ENCODE measurements around the gene TBC1D14. TPM values are rescaled to one million over a fixed set of nuclear protein-coding genes. Genes with fewer than 3 reads are reported as not detected.

The TBC1D14 gene
- total and polyA plus RNA-seq, 2 of the 8 experiments (the other 6 are each of a cell fraction or from before 2014, with no cell fraction given): 45.6 to 48.2 TPM

DNA sequence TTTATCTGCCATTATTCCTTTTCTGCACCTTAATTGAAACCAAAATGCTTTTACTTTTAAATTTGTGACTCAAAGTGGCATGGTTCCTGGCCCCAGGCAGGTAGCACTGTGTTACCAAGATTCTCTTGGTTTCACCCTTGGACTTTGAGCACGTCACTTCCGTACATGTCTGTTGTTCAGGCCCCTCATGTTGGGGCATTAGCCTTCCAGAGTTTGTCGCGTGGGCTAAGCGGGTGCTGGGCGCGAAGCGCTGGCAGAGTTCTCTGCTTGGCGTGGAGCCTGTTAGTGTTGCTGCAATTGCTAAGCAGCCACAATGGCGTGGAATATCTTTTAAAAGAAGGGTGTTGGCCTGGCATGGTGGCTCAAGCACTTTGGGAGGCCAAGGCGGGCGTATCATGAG, 119.6 kb downstream of the TBC1D14 start:
- no peak overlapping the region for H4K8ac ChIP-seq (ENCODE audit: extremely low read depth, insufficient read depth, low read length)
- no peak overlapping the region for H3K4me3 ChIP-seq (ENCODE audit: extremely low read depth in 1 of 4, insufficient read depth in 2 of 4, low read depth in 3 of 4, low read length in 4 of 4)
- no peak overlapping the region for H3K27ac ChIP-seq (ENCODE audit: low read depth, low read length)
- H3K4me1 ChIP-seq (replicated peaks in 1 of 4; ENCODE audit: control insufficient read depth in 3 of 4, insufficient read depth in 4 of 4, low read length in 3 of 4): no peaks in the 10 kb centered on the region; a peak in 1 of 7 replicates
- no peak for DNase-seq (ENCODE audit: low read depth in 1 of 2, low spot score in 2 of 2)
- ChIA-PET CTCF (ENCODE audit: partially characterized antibody) (interaction anchor here (0.7 to 1.0 kb wide), 2 partner anchors 42 to 703 kb away, joined by 3 read pairs; no protein-coding TSS in a partner anchor), POLR2A (ENCODE audit: partially characterized antibody) (interaction anchor here (0.9 to 1.2 kb wide), 2 partner anchors 8 to 11 kb away, joined by 3 to 4 read pairs; no protein-coding TSS in a partner anchor)
- no peak overlapping the region for H2AFZ ChIP-seq (ENCODE audit: low read length)
- H3K27me3 ChIP-seq (replicated peaks in 1 of 4; ENCODE audit: control insufficient read depth in 3 of 4, extremely low read depth in 1 of 4, insufficient read depth in 3 of 4, low read length in 3 of 4): no peaks in the 10 kb centered on the region
- no peak overlapping the region for H2BK5ac ChIP-seq (ENCODE audit: low read depth, low read length)
- H3K23ac ChIP-seq (ENCODE audit: insufficient read length): no peak overlapping the region
- H3K56ac ChIP-seq (replicated peaks; ENCODE audit: insufficient read length, low read depth, low read length): no peak overlapping the region
- H2BK12ac ChIP-seq (ENCODE audit: low read depth, low read length): no peak overlapping the region
- H4K20me1 ChIP-seq (replicated peaks in 1 of 2; ENCODE audit: control insufficient read depth in 1 of 2, insufficient read depth in 2 of 2, low read length in 2 of 2): peaks cover 8 to 25% of the 10 kb centered on the region in 2 experiments
- WGBS, 2 experiments (ENCODE audit: extremely low coverage in 1 of 2, insufficient coverage in 1 of 2, insufficient read length in 1 of 2, insufficient replicate concordance in 2 of 2, low coverage in 1 of 2, low lambda C conversion rate in 2 of 2, missing lambda C conversion rate in 1 of 2): 93% methylated on average over 12 of the region's 12 CpGs; no CpG with 5 or more reads in 1 of the 2 experiments
- H2BK15ac ChIP-seq (ENCODE audit: low read length): no peak overlapping the region
- no peak overlapping the region for H3K14ac ChIP-seq (ENCODE audit: insufficient read length)
- no peak overlapping the region for H3K4me2 ChIP-seq (ENCODE audit: insufficient read depth in 1 of 2, low read depth in 2 of 2, low read length in 2 of 2)
- H2BK20ac ChIP-seq (ENCODE audit: low read length): no peak overlapping the region
- H4K5ac ChIP-seq (ENCODE audit: insufficient read length, low read depth, low read length): no peak overlapping the region
- H3K36me3 ChIP-seq (ENCODE audit: control insufficient read depth in 2 of 4, insufficient read depth in 4 of 4, low read length in 3 of 4): peaks cover 4 to 36% (median 21%) of the 10 kb centered on the region in 4 experiments; a peak in 7 of 8 replicates
- H2BK120ac ChIP-seq (replicated peaks; ENCODE audit: low read depth, low read length): no peak overlapping the region
- TF ChIP-seq SIRT6 (IDR thresholded peaks at IDR 0.05; ENCODE audit: low read length): no peak
- no peak for TF ChIP-seq RNF2 (IDR thresholded peaks at IDR 0.05; ENCODE audit: borderline replicate concordance, low read depth, low read length, missing control alignments, poor library complexity, severe bottlenecking)
- no peak for TF ChIP-seq RXRA (IDR thresholded peaks at IDR 0.05; ENCODE audit: insufficient read depth, low read depth, low read length)
- TF ChIP-seq, protein P1, sequence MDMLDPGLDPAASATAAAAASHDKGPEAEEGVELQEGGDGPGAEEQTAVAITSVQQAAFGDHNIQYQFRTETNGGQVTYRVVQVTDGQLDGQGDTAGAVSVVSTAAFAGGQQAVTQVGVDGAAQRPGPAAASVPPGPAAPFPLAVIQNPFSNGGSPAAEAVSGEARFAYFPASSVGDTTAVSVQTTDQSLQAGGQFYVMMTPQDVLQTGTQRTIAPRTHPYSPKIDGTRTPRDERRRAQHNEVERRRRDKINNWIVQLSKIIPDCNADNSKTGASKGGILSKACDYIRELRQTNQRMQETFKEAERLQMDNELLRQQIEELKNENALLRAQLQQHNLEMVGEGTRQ (IDR thresholded peaks at IDR 0.05; ENCODE audit: low read length): no peak
- TF ChIP-seq ASH2L (IDR thresholded peaks at IDR 0.05; ENCODE audit: low read length): no peak
- no peak for TF ChIP-seq POU5F1 (IDR thresholded peaks at IDR 0.05; ENCODE audit: low read depth, low read length)
- no peak overlapping the region for H3K4ac ChIP-seq (replicated peaks; ENCODE audit: insufficient read length, low read depth, low read length)
- no peak overlapping the region for H4K91ac ChIP-seq (replicated peaks; ENCODE audit: insufficient read length, low read length)
- H3K18ac ChIP-seq (ENCODE audit: extremely low read depth, low read length): no peak overlapping the region
- H2AK5ac ChIP-seq (ENCODE audit: low read depth, low read length): no peak overlapping the region
- no peaks in the 10 kb centered on the region for H3K79me2 ChIP-seq (ENCODE audit: control insufficient read depth in 1 of 2, insufficient read depth in 2 of 2, low read length in 2 of 2)
- 0 out of 2 replicates have a peak, but pooled peaks cover 3% of the 10 kb centered on the region for H3K79me1 ChIP-seq (ENCODE audit: low read depth, low read length)
- H3K9ac ChIP-seq (replicated peaks in 1 of 4; ENCODE audit: extremely low read depth in 1 of 4, low read depth in 3 of 4, low read length in 3 of 4): no peak overlapping the region
- no peaks in the 10 kb centered on the region for H3K9me3 ChIP-seq (ENCODE audit: insufficient read depth in 2 of 2, low read depth in 1 of 2, low read length in 1 of 2)
- no peak for FAIRE-seq
- peaks cover 10% of the 10 kb centered on the region; the same call in 1 of the 2 replicates for H3K23me2 ChIP-seq (ENCODE audit: low read depth, low read length)
